Islet of Langerhans (tissue), 1 donor: ENCODE data around the gene SEMA3C.

ENCODE experiments used
- FAIRE-seq: peaks from one replicate; lab custom pipeline; 2011; peaks lifted over from hg19 to GRCh38; lab: Jason Lieb, UNC

Gene SEMA3C

DNA sequence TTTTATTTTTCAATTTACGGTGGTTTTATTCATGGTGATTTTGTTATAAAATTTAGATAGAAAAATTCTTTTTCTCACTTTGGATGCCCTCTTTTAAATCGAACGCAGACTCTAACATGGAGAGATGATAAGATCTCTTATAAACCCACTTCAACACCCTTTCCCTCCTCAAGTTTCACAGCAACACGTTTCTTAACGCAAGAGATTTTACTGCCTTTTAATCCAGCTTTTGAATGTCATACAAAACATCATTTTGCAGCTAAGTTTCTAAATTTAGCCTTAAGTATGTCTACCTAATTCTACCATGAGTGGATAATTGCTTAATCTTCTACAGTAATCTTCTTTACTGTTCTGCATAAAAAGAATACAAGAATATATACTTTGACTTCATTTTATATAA is 70.0 kb downstream of the SEMA3C start:
- FAIRE-seq = no peak

DNA sequence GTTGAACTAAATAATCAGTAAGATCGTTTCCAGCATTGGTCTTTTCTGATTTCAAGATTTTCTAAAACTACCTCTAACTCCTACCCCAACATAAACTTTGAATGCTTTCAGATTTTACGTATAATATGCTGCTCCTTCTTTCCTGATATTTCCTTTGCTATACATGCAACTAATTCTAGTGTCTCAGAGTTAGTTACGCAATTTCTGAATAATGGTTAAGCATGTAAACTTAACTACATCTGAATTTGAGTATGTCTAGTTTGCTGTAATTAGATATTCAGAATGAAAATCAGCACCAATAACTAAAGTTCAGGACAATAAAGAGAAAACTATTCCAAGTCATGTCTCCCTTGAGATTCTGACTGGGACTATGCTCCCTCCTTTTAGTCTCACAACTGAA is 71.0 kb downstream of the SEMA3C start:
- no peak for FAIRE-seq

- FAIRE-seq = no peak
Observed at GRCh38 chr7:80847027-80847426, 71.8 kb downstream of the SEMA3C start.

- no peak for FAIRE-seq
Observed at GRCh38 chr7:80844916-80845315, 73.9 kb downstream of the SEMA3C start.

- FAIRE-seq = no peak
Observed at GRCh38 chr7:80843018-80843677, 75.7 kb downstream of the SEMA3C start.

- no peak for FAIRE-seq
Observed at GRCh38 chr7:80842022-80842790, 76.6 kb downstream of the SEMA3C start.

GRCh38 chr7:80841423-80841955 is 77.4 kb downstream of the SEMA3C start:
- no peak for FAIRE-seq

DNA sequence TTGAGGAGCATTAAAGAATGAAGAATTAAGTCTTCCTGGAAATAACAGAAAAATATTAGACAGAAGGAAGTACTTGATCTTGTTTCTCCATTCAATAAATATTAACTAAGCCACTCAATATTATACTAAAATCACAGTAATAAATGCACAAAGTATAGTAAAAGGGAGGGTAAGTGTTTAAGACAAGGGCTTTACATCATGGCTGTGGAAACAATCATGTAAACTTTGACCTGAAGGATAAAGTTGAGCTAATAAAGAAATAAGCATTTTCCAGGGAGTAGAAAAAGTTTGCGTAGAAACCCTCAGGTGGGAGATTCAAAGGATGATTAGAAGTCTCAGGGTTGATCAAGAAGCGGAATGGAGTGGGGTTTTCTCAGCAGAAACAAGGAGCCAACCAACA is 78.2 kb downstream of the SEMA3C start:
- no peak for FAIRE-seq

DNA sequence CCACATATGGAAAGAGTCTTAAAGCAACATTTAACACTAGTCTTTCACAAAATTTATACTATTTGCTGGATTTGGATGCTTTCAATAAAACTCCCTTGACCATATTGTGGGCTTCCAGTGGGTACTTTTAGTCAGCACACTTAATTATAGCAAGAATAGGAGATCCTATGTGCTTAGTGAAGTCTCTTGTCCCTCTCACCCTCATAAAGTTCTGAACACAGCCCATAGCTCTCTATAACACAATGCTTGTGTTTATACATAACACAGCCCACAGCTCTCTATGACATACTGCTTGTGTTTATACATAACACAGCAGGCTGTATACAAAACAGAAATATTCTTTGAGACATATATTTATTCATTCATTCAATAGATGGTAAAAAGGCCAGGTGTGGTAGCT is 79.0 kb downstream of the SEMA3C start:
- FAIRE-seq = no peak

GRCh38 chr7:80838643-80839042 is 80.2 kb downstream of the SEMA3C start:
- FAIRE-seq = no peak

DNA sequence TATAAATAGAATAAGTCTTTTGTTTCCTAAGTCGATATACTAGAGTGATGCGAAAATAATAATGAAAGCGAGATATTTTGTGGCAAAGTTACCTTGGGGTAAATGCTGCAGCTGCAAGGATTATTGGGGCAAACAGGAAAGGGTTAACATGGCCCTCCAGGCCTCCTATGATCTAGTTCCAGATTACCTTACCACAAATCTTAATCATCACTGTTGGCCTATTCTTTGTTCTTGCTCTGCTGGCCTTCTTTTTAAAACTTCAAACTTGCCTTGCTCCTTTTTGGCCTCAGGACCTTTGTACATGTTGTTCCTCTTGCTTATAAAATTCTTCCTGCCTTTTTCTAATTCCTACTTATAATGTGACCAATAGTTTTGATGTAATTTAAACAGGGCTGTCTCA is 81.5 kb downstream of the SEMA3C start:
- no peak for FAIRE-seq

DNA sequence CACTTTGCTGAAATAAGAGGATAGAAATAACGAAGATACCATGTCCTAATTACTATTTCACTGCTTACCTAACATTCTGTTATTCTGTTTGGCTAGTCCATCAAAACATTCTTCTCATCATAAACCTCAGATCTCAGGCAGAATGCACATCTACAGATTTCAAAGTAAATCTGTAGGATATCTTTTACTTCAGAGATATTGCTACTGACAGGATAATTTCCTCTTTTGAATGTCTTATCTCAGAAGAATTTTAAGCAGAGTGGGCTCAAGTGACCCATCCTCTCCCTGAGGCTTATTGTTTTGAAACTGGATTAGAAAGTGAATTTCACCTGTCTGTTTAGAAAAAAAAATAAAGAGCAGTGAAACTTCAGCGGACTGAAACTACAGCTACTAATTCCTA is 83.6 kb downstream of the SEMA3C start:
- no peak for FAIRE-seq

DNA sequence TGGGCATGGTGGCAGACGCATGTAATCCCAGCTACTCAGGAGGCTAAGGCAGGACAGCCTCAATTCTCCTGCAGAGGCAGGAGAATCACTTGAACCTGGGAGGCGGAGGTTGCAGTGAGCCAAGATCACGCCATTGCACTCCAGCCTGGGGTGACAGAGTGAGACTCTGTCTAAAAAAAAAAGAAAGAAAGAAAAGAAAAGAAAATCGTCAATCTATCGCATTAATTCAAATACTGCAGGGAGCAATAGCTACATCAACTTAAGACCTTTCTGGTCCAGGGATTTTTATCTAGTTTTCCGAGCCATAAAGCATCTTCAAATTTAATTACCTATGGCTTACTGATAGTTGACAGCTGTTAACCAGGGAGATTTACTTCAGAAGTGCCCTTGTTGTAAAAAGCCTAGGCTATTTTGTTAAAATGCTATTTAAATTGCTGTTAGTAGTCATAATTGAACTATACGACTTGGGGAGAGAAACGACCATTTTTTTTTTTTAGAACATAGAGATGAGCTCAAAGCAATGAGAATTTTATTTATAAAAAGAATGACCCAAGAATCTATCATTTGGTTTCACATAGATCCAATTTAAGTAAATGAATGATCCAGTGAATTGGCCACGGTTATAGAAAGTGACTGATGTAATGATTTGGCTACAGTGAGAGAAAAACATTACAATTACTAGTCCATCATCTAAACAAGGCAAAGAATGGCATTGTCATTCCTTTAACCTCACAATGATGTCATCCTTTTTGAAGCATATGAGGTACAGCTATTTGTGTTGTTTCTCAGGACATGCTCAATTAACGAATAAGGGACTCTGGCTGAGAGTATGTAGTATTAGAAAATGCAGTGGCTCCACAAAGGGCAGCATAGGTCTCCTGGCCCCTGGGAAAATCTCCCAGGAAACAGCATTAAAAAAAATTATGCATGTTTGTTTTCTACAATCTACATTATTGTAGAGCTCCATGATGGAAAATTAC is 85.3 kb downstream of the SEMA3C start:
- FAIRE-seq = no peak

DNA sequence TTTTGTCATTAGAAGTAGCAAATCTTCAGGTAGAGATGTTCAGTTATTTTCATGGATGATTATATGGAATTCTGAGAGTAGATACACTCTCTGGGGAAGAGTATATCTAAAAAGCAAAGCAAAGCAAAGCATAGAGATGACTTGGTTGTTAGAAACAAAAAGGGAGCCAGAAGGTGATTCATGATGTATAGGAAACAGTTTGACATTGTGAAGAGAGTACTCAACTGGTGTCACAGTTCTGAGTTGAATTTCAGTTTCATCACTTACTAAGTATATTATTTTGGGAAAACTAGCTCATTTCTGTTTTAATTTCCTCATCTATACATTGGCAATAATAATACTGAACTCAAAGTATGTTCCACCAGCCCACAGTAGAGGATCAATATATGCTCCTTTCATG is 86.8 kb downstream of the SEMA3C start:
- no peak for FAIRE-seq

DNA sequence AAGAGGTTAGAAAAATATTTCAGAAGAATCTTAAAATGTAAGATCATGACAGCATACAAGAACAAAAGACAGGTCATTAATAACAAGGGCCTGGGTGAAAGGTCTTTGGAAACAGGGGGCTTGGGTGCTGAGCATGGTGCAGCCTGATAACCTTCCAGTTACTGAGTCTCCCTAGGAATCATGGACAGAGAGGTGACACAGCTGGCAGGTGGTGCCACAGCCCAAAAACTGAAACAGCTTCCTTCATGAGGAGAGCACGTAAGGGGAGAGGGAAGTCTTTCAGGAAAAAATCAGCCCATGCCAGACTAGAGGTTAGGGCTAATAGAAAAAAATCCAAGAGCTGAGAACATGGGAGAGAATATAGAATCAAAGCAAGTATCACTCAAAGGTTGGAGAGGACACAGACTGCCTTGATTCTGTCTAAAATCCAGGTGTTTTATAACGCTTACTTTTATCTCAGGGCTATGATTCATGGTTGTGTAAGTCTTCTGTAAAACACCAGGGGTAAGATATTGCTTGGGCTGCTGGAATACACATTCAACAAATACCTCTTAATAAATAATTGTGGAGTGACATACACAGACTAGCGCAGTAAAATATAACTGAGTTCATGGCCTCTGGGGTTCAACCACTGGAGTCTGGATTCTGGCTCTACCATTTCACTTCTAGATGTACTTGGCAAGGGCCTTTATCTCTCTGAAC is 88.1 kb downstream of the SEMA3C start:
- no peak for FAIRE-seq

DNA sequence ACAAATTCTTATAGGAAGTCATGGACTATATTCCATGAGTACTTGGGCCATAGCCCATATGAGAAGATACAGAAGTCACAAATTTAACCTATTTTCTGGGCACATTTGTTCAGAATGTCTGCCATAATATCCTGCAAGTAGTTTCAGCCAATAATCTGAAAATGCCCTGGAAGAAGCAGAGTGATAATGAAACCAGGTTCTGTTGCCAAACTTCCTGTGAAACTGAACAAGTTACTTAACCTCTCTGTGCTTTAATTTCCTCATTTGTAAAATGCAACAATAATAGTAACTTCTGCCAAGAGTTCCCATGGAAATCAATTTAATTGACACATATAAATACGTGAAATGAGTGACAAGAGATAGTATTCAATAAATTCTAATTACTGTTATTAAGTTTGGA is 88.8 kb downstream of the SEMA3C start:
- FAIRE-seq = no peak

GRCh38 chr7:80829527-80829926 is 89.3 kb downstream of the SEMA3C start:
- FAIRE-seq = no peak

- no peak for FAIRE-seq
Observed at GRCh38 chr7:80827239-80827633, 91.6 kb downstream of the SEMA3C start.

- FAIRE-seq = no peak
Observed at GRCh38 chr7:80826520-80827238, 92.2 kb downstream of the SEMA3C start.

GRCh38 chr7:80825499-80825898 is 93.4 kb downstream of the SEMA3C start:
- no peak for FAIRE-seq

- FAIRE-seq = no peak
Observed at GRCh38 chr7:80824253-80824652, 94.6 kb downstream of the SEMA3C start.
